ENCODE data around the gene INSRR. TPM values are rescaled to one million over a fixed set of nuclear protein-coding genes. Genes with fewer than 3 reads are reported as not detected.

INSRR gene
- total and polyA plus RNA-seq, 2 of the 8 experiments (the other 6 are each of a cell fraction or from before 2014, with no cell fraction given): 0.02 TPM; not detected in 1

DNA sequence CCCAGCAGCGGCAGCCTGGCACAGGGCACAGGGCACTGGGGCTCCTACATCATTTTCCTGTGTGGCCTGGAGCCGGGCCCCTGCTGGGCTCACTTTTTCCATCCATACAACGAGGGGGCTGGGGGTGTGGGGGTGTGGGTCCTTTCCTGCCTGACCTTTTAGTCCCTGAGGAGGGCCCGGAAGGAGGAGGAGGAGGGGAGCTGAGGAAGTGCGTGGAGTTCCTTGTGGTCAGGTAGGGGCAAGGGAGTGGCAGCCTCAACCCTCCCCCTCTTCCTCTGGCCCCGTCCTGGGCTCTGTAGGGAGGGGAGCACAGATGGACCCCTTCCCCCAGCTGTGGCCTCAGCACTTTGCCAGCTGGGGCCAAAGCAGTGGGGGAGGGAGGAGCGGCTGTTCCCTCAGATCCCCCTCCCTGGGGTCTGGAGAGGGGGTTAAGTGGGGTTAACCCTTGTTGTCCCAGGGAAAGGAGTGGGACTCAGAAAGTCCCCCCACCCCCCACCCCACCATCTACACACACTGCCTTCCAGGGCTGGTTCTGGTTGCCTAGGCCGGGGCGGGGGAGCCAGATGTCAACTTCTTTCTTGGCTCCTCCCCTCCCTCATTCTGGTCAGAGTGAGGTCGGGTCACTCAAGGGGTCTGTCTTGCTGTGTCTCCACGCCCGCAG, 7.5 kb upstream of the INSRR start:
- no peak overlapping the region for H4K91ac ChIP-seq (replicated peaks; ENCODE audit: insufficient read length, low read length)
- H3K4me3 ChIP-seq (ENCODE audit: extremely low read depth in 1 of 4, insufficient read depth in 2 of 4, low read depth in 3 of 4, low read length in 4 of 4): no peak overlapping the region
- H3K4me1 ChIP-seq (replicated peaks in 1 of 4; ENCODE audit: control insufficient read depth in 3 of 4, insufficient read depth in 4 of 4, low read length in 3 of 4): peaks cover 0 to 14% (median 8%) of the 10 kb centered on the region in 4 experiments; a peak in 5 of 7 replicates
- POLR2A ChIA-PET (ENCODE audit: partially characterized antibody): interaction anchor here (0.7 to 1.4 kb wide), 4 partner anchors 8 to 14 kb away, joined by 3 read pairs; no protein-coding TSS in a partner anchor
- CTCF ChIA-PET (ENCODE audit: partially characterized antibody): interaction anchor here (0.6 to 25.2 kb wide), 7 partner anchors 8 to 176 kb away, joined by 3 to 719 read pairs (median 4); partner anchors contain the start of gene PEAR1
- H3K14ac ChIP-seq (ENCODE audit: insufficient read length): no peak overlapping the region
- no peak overlapping the region for H3K56ac ChIP-seq (replicated peaks; ENCODE audit: insufficient read length, low read depth, low read length)
- H2BK5ac ChIP-seq (ENCODE audit: low read depth, low read length): no peak overlapping the region
- H2BK120ac ChIP-seq (replicated peaks; ENCODE audit: low read depth, low read length): no peak overlapping the region
- peaks cover 21 to 40% (median 33%) of the 10 kb centered on the region in 4 experiments for H3K27me3 ChIP-seq (replicated peaks in 1 of 4; ENCODE audit: control insufficient read depth in 3 of 4, extremely low read depth in 1 of 4, insufficient read depth in 3 of 4, low read length in 3 of 4)
- H3K18ac ChIP-seq (ENCODE audit: extremely low read depth, low read length): no peak overlapping the region; the same call in 1 of the 2 replicates
- DNase-seq (ENCODE audit: low read depth in 1 of 2, low spot score in 2 of 2): no peak
- no peaks in the 10 kb centered on the region for H3K36me3 ChIP-seq (ENCODE audit: control insufficient read depth in 2 of 4, insufficient read depth in 4 of 4, low read length in 3 of 4)
- H3K79me2 ChIP-seq (ENCODE audit: control insufficient read depth in 1 of 2, insufficient read depth in 2 of 2, low read length in 2 of 2): no peaks in the 10 kb centered on the region
- no peak overlapping the region for H3K4ac ChIP-seq (replicated peaks; ENCODE audit: insufficient read length, low read depth, low read length)
- no peak overlapping the region for H3K9ac ChIP-seq (replicated peaks in 1 of 4; ENCODE audit: extremely low read depth in 1 of 4, low read depth in 3 of 4, low read length in 3 of 4)
- no peak overlapping the region for H2BK12ac ChIP-seq (ENCODE audit: low read depth, low read length)
- H2BK15ac ChIP-seq (ENCODE audit: low read length): no peak overlapping the region
- no peaks in the 10 kb centered on the region for H3K79me1 ChIP-seq (ENCODE audit: low read depth, low read length)
- H3K23me2 ChIP-seq (ENCODE audit: low read depth, low read length): no peaks in the 10 kb centered on the region; the same call in 1 of the 2 replicates
- no peak for FAIRE-seq
- H4K8ac ChIP-seq (ENCODE audit: extremely low read depth, insufficient read depth, low read length): no peak overlapping the region; the same call in 1 of the 2 replicates
- H2AFZ ChIP-seq (ENCODE audit: low read length): no peak overlapping the region
- H4K5ac ChIP-seq (ENCODE audit: insufficient read length, low read depth, low read length): peak overlapping the region; percentile 46
- no peak overlapping the region for H3K27ac ChIP-seq (ENCODE audit: low read depth, low read length)
- no peak overlapping the region for H2AK5ac ChIP-seq (ENCODE audit: low read depth, low read length)
- peaks cover 1 to 7% of the 10 kb centered on the region in 2 experiments for H4K20me1 ChIP-seq (replicated peaks in 1 of 2; ENCODE audit: control insufficient read depth in 1 of 2, insufficient read depth in 2 of 2, low read length in 2 of 2)
- H3K4me2 ChIP-seq (ENCODE audit: insufficient read depth in 1 of 2, low read depth in 2 of 2, low read length in 2 of 2): peak overlapping the region in 1 of 2 experiments; percentile 33; a peak in 3 of 4 replicates
- H3K9me3 ChIP-seq (ENCODE audit: insufficient read depth in 2 of 2, low read depth in 1 of 2, low read length in 1 of 2): no peaks in the 10 kb centered on the region
- H3K23ac ChIP-seq (ENCODE audit: insufficient read length): no peak overlapping the region
- 49% methylated on average over 7 of the region's 12 CpGs; no CpG with 5 or more reads in 1 of the 2 experiments for WGBS, 2 experiments (ENCODE audit: extremely low coverage in 1 of 2, insufficient coverage in 1 of 2, insufficient read length in 1 of 2, insufficient replicate concordance in 2 of 2, low coverage in 1 of 2, low lambda C conversion rate in 2 of 2, missing lambda C conversion rate in 1 of 2)
- H2BK20ac ChIP-seq (ENCODE audit: low read length): no peak overlapping the region
- TF ChIP-seq KDM1A (IDR thresholded peaks at IDR 0.05; ENCODE audit: borderline replicate concordance, low read length) (no peak), RAD21 (IDR thresholded peaks at IDR 0.05 in 1 of 2, conservative IDR thresholded peaks at IDR 0.05 in 1 of 2; ENCODE audit: low read depth in 2 of 2, low read length in 2 of 2) (no peak), NANOG (IDR thresholded peaks at IDR 0.05; ENCODE audit: insufficient read depth, low read depth, low read length, poor library complexity, severe bottlenecking) (no peak), SUZ12 (IDR thresholded peaks at IDR 0.05; ENCODE audit: low read length) (no peak), HDAC6 (IDR thresholded peaks at IDR 0.05; ENCODE audit: low read depth, low read length) (no peak), TAF1 (IDR thresholded peaks at IDR 0.05; ENCODE audit: low read depth, low read length) (no peak), KDM4A (IDR thresholded peaks at IDR 0.05; ENCODE audit: low read depth, low read length, severe bottlenecking) (no peak), SAP30 (IDR thresholded peaks at IDR 0.05; ENCODE audit: insufficient read depth, insufficient replicate concordance, low read length) (no peak), EZH2 (IDR thresholded peaks at IDR 0.05; ENCODE audit: low read depth, low read length, severe bottlenecking) (no peak)
- TF ChIP-seq, protein P1, sequence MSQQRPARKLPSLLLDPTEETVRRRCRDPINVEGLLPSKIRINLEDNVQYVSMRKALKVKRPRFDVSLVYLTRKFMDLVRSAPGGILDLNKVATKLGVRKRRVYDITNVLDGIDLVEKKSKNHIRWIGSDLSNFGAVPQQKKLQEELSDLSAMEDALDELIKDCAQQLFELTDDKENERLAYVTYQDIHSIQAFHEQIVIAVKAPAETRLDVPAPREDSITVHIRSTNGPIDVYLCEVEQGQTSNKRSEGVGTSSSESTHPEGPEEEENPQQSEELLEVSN (IDR thresholded peaks at IDR 0.05): no peak
